Activated T-cell treated with anti-CD3 and anti-CD28 coated beads, Interleukin-2, amount 50 U/mL, for 48 hours (primary cell): ENCODE measurements around the gene ALPK3.
A peak's percentile ranks its signal among the peaks of the same experiment; 100 is the strongest.

Source experiments
- DNase-seq, 2 experiments: peaks; one replicate each; pipeline ENCODE4 v3.0.0-alpha.2; 2020

The ALPK3 gene

DNA sequence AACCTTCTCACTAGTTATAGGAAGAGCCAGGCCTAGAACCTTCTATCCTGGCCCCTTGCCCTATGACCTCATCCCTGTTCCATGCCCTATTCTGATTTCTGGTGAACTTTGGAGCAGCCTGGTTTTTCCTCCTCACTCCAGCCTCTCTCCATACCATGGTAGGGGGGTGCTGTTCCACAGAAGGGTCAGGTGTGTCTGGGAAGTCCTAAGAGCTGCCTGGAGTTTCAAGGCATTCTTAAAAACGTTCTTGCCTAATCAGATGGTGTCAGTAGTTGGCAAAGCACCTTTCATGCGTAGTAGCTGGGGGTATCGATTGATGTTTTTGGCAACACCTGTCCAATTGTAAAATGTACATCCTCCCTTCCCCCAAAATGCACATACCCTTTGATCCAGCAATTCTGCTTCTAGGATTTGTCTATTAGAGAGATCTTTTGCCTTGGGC is 16.8 kb upstream of the ALPK3 start:
- no peak for DNase-seq

DNA sequence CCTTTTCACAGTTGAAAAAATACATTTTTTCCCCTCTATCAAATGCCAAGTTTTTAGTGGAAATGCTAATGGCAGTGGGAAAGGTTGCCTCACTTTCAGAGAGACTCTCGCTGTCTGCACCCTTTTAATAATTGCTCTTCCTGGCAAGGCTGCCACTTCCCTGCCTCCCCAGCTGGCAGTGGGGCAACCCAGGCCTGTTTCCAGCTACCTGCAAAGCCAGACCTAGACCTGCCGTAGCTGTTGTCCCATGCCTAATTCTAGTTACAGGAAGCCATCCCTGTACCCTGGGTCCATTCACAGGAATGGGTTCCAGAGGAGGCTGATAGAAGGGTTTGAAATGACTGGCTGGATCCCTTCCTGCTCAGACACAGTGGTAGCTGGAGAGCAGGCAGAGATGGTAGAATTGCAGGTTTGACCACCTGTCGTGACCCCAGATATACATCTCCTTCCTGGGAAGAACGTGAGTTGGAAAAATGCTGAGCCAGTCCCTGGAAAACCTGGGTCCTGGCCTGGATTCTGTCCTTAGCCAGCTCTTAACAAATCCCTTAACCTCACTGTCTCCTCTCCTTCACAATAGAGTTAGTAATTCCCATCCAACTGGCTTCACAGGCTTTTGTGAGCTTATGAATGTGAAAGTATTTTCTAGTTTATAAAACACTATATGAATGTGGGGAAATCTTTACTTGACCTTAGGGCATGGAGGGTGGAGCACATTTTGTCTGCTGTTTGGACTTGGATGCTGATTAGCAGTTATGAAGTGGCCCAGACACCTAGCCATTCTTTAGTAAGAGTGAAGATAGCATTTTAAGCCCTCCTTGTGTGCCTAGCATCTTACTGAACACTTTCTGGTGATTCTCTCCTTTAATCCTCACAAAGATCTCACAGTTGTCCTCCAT is 12.9 kb upstream of the ALPK3 start:
- no peak for DNase-seq

DNA sequence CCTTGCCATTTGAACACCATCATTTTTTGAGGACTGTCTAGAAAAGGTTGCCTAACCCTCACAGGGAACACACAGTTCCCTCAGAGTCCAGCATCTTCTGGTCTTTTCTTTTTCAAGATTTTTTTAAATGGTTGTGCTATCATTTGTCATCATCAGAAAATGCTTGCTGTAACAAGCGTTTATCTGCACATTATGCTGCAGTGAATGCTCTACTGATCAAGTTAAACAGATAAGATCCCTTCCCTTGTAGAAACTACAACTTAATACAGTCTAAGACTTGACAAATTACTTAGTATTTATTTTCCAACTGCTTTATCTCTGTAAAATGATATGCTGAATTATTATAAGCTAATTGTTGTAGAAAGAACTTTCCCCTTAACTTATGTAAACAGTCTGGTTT is 11.9 kb upstream of the ALPK3 start:
- DNase-seq: no peak

DNA sequence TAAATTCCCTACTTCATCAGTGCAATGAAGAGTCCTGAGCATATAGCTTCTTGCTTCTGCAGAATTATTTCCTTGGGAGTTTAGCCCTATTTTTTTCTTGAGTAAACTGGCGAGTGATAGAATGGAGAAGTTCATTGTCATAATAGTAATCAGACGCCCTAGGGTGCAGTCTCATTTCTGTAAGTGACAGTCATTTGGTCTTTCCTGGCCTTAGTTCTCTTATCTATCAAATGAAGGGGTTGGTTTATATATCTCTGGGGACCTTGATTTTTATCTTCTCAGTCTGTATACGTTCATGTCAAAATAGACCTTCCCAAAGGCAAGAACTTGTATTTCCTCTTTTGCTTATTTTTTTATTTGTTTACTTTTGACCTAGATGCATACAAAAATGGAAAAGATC is 9.9 kb upstream of the ALPK3 start:
- DNase-seq: no peak

DNA sequence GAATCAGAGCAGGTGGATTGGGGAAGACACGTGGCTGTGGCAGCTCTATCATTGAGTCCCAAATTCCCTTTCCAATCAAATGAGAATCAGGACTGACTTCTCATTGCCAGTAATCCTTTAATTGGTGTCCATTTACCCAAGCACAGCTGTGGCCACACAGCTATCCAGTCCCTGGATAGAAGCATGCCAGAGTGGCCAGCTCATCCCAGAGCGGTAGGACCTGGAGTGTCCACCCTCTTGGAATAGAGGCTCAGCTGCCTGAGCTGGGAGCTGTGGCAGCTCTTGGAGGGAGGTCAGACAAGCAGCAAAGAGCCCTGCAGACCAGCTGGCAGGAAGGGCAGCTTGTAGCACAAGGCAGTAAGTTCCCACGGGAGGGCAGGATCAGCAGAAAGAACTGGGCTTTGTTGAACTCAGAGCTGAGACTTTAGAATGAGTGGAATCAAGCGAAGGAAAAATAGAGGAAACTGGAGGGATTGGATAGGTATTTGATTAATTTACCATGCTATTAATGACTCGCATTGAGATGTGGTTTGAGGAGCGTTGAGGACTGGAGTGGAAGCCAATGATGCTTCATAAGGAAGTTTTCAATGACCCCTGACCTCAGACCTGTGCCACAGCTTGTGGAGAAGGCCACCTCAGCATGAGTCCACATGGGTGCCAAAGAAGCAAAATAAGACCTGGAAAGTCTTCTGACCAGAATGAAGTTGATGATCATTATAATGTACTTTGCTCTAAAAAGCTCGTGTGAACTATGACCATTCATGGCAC is 6.9 kb upstream of the ALPK3 start:
- DNase-seq: peak; percentile 7 to 10

DNA sequence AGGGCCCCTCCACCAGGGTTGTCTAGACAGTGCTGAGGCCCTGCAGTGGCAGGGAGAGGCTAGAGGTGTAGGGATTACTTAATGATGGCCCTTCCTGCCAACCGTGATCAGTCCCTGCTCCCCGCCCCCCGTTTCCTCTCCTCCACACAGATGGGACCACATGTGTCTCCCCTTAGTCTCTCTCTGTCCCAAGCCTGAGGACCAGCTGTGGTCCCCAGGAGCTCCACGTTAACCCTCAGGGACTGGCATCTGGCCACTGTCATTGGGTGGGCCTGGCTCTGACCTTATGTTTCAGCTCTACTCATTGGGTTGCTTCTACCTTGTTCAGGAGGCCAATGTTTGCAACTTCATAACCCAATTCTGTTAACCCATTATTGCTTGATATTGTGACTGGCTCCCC is 6.0 kb upstream of the ALPK3 start:
- peak; percentile 12 to 16 for DNase-seq

DNA sequence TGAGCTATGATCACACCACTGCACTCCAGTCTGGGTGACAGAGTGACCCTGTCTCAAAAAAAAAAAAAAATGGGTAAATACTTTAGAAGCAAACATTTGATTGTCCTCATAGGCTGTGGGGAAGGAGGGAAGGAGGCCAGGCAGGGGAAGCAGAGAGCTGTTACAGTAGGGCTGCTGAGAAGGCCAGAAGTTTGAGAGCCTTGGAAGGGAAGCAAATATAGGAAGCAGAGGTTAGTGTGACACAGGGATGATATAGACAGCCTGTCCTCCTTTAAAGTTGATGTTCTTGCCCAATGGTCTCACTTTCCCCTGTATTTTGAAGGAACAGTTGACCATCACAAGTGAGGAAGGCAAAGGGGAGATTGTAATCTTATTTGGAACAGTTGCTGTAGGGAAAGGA is 5.3 kb upstream of the ALPK3 start:
- peak in 1 of 2 experiments; percentile 1 for DNase-seq

DNA sequence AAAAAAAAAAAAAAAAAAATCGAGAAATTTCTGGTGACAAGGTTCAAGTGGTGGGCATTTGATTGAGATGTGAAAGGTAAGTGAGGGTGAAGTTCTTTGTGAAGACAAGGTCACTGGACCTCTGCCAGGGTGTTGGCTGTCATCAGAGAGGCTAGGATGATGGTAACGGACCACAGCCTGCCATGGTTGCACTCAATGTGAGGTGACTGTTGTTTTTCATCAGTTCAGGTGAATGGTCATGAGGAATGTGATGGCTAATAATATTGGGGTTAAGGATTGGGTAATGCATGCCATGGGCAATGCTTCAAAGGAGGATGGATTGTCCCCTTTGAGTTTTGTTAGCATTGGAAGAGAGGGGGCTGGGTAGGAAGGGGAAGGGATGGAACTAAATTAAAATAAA is 4.3 kb upstream of the ALPK3 start:
- DNase-seq: peak in 1 of 2 experiments; percentile 6

DNA sequence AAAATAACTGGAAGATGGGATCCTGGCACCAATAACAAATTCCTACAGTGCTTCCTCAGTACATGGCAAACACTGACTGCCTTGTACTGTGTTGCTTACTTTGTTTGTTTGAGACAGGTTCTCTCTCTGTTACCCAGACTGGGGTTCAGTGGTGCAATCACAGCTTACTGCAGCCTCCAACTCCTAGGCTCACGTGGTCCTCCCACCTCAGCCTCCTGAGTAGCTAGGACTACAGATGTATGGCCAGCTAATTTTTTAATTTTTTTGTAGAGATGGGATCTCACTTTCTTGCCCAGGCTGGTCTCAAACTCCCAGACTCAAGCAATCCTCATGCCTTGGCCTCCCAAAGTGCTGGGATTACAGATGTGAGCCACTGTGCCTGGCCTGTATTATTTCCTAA is 3.7 kb upstream of the ALPK3 start:
- DNase-seq: no peak

DNA sequence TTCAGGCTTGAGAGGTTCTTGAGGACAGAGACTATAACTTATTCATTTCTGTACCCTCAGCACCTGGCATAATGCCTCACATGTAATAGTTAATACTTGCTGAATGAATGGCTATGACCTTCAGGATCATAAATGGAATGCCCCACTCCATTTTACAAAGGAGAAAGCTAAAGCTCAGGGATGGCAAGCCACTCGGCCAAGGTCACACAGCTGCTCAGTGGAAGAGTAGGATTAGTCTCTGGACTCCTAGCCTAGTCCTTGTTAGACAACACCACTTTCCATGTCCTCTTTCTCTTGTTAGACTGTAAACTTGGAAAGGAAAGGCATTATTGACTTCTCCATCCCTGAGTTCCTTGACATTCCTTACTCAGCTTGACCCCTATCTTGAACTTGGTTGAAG is 3.2 kb upstream of the ALPK3 start:
- no peak for DNase-seq

DNA sequence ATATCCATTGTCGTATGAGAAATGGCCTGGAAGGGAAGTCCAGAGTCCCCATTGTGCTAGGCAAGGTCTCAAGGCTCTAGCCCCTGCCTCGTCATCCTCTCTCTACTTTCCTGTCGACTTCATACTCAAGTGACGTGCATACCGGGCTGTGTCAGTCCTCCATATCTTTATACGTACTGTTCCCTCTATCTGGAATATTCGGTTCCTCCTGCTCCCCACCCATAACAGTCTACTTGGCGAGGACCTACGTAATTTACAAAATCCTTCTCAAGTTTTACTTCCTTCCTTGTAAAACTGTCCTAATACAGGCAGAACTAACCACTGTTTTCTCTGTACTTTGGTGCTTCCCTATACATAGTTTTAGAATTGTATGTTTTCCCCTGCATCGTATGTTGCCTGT is 2.2 kb upstream of the ALPK3 start:
- DNase-seq: no peak

DNA sequence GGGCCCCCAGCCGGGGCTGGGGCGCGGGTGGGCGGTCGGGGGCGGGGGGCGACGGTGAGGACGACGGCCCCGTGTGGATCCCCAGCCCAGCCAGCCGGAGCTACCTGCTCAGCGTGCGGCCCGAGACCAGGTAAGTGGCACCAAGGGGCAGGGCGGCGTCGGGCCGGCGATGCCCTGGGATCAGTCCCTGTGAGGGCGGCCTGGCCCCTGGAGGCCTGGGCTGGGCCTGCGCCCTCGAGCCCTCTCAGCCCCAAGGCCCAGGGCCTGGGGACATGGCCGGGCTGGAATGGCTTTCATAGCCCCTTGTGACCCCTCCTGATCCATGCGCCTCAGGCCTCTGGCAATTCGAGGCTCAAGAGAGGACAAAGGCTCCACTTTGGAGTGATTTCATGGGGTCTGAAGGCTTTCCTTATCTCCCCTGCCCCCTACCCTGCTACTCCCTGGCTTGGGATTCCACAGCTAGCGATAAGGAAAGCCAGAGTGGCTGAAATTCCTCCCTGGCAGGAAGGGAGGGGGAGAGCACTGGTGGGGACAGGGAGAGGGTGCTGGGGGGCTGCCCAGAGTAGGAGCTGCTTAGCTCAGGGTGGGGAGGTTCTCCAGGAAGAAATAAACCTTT is 418 bp downstream of the ALPK3 start:
- DNase-seq: no peak

DNA sequence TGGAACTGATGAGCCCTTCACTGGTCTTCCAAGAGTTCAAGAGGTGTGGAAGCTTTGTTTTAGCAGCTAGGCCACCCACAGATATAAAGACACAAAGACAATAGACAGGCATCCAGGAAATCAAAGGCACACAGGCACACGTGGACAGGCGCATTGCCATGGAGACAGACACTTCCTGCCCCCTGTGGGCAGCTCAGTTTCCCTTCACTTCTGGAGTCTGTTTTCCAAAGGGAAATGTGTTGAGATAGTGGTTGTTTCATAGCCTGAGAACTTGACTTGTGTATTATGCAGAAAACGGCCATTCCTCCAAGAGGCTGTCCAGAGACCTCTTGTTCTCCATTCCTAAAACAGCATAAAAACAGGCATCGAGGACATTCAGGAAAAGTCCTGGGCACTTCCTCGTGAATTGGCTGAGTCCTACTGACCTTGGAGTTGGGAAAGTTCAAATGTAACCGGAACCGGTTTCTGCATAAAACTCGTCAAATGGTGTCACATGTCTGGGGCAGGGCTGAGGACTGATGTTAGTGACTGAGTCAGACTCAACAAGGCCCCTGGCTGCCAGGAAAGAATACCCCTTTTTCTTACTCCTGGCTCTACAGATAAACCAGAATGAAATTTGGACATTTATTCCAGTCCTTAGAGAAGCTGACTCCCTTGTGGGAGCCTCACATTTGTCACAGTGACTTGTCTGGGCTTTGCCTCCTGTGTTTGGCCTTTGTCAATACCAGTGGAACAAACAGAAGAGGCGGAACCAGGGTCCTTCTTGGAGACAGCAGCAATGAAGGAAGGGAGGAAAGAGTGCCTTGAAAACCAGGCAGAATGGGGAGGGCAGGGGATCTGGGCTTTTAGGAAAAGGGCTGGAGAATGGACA is 1.3 kb downstream of the ALPK3 start:
- DNase-seq: no peak

DNA sequence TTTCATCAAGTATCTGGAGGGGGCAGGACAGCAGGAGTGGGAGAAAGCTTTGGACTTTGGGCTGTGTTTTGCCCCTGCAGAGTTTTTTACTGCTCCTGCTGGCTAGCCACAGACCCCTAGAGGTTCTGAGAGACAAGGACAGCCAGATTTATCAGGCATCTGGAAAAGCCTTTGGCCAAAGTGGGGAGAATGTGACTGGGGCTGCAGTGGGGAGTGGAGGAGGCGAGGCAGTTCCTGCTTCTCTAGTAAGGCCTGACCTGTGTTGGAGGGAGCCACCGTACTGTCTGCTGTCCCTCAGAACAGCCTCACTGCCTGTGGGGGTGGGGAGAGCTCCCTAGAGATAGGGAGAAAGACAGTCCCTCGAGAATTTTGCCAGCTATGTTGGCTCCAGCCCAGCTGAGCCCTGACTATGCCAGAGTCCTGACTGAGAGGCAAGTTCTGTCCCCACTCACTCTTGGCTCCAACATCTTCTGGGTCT is 2.2 kb downstream of the ALPK3 start:
- DNase-seq: no peak

DNA sequence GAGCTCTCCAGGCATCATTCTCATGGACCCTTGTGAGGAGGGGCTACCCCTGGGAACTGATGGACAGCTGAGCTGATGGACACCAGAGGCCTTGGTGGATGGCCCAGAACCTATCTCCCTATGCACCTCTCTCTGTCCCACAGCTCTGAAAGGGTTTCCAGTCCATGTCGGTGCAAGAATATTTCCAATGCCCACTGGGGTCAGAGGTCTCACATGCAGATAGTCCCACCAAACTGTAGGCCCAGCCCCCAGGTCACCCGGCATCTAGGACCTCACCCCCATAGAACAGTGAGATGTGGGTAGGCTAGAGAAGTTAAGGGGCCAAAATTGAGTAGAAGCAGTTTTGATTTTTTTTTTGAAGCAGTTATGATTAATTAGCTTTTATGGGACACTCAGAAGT is 2.6 kb downstream of the ALPK3 start:
- DNase-seq: no peak

DNA sequence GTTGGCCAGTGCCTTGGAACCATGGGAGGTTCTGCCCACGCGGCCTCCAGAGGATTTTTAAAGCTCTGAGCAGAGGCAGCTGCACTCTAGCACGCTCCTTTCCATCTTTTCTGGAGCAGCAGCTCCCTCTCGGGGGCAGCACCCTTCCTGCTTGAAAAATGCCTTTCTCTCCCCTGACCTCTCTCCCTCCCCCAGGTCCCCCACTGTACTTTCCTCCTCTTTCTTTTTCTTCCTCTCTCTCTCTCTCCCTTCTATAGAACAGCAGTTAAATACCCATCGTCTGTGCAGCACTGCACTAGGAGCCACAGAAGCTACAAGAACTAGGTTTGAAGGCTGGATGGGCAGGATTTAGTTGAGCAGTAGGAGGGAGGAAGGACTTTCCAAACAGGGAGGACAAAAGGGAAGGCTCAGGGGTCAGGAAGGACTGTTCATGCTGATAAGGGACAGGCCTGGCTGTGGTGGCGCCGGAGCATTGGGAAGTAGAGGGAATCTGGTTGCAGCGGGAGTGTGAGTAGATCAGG is 4.4 kb downstream of the ALPK3 start:
- no peak for DNase-seq

DNA sequence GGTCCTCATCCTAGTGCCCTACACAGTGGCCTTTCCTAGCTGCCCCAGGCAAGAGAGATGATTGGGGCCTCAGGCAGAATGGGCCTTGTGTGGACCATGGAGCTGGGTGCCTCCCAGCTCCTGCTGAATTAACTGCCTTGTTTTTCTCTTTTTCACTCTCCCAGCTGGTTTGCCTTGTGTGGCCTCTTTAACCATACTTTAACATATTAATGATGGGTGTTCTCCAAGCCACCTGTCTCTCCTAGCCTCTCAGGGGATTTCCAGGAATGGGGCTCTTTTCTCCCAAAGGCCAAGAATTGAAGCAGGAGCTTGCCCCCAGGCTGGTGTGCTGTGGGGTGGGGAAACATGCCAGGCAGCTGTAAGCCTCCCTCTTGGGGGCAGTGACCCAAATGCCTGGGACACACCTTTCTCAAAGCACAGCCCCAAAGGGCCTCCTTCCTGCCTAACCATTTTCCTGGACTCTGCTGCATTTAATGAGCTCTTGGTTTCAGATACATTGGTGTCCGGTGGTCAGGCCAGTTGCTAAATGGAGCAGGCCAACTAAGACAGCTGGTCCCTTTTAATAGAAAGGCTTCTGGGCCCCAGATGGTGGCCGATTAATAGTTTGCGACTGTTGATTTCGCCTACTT is 5.6 kb downstream of the ALPK3 start:
- no peak for DNase-seq

DNA sequence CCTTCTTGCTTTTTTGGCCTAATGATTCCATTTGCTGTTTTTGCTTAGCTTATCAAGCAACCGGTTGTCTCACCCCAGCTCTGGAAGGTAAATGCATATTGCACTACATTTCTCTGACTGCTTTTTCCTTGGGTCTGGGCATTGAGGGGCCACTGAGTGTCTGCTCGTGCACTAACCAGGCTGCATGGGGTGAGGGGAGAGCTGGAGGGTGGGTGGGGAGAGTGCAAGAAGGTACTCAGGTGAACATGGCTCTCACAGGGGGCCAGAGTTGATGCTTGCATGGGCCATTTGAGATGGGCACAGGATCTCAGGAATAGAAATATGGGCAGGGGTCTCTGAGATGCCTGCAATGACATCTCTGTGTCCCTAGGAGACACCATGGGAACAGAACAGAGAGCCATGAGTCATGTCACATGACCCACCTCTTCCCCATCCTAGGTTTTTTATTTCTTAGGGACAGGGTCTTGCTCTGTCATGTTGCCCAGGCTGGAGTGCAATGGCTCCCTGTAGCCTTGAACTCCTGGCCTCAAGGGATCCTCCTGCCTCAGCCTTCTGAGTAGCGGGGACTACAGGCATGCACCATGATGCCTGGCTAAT is 6.2 kb downstream of the ALPK3 start:
- no peak for DNase-seq

DNA sequence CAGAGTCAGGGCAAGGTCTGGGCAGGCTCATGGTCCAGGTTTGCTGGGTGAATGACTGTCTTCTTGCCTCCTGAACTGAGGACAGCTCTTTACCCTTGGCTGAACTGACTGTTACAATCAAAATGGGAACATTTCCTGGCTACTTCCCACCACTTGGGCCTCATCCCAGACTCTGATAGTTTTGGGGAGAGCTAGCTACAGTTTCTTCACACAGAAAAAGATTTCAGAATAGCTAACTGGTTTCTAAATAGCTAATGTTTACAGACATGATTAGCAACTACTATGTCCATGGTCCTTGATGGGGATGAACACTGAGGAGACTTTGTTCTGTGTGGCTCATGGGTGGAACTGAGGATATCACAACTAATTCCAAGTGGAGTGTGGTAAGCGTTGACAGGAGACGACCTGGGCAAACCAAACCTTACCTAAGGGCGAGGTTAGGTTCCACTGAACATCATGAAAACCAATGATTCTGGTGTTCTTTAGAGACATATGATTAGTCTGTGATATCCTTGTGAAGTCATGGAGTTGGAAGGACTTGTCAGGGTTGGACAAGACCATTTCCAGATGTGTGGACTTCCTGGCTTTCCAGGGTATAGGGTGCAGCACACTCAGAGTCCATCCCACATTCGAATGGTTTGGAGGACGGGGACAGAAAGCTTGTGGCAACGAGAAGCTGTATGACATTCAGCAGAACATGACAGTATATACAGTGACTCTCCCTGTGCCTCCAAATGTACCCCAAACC is 7.3 kb downstream of the ALPK3 start:
- no peak for DNase-seq

DNA sequence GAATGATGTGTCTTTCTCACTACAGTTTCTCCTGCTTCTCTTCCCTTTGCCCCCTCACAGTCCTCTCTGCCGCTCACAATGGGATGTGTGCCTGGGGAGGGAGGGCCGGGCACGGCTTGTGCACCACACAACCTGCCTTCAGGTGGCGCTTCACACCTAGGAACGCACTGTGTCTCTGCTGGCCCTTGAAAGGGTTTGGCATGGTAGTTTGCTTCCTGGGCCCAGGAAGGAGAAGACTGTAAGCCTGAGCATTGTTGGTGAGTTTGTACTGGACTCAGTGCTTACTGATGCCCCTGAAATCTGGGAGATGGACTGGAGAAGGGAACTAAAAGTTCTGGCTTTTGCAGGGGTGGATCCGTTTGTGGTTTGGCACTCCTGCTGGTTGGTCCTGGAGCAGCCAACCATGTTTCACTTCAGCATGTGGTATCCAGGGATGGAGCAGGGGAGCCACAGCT is 9.2 kb downstream of the ALPK3 start:
- peak; percentile 27 to 40 for DNase-seq

DNA sequence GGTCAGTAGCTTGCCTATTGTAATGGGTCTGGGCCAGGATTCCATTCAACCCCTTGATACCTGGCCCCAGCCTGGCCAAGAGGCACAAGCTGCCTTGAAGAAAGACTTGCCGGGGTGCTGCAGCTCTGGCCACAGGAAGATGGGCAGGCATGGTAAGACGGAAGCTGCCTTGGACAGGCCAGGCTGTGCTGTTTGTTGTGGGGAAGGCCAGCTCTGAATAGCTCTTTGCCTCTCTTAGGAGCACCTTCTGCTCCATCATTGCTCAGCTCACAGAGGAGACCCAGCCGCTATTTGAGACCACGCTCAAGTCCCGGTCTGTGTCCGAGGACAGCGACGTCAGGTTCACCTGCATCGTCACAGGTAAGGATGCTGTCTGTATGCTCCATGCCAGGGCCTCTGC is 10.1 kb downstream of the ALPK3 start:
- DNase-seq: peak in 1 of 2 experiments; percentile 12
